ENCODE measurements around the gene ANGPT4. TPM values are rescaled to one million over a fixed set of nuclear protein-coding genes. Genes with fewer than 3 reads are reported as not detected.

Gene ANGPT4
- total and polyA plus RNA-seq, 2 of the 13 experiments (the other 11 are each of a cell fraction or from before 2014, with no cell fraction given), result not detected

- no peak overlapping the region for H3K27ac ChIP-seq (ENCODE audit: extremely low read length, insufficient read depth, low read length)
- no peak overlapping the region for H2AFZ ChIP-seq (ENCODE audit: low read length)
- FAIRE-seq (no peak), ATAC-seq (no peak), DNase-seq (ENCODE audit: low spot score) (no peak)
- H3K4me2 ChIP-seq (ENCODE audit: low read depth, low read length), result no peak overlapping the region
- BruUV-seq (replicated peaks), result no TSS peak
- ChIA-PET CTCF (ENCODE audit: low intra/inter-chr PET ratio, low total read pairs) (no interaction called here), POLR2A (no interaction called here)
- no peak overlapping the region for H3K9ac ChIP-seq (ENCODE audit: insufficient read depth, low read depth, low read length)
- peaks cover 0 to 7% of the 10 kb centered on the region in 2 experiments; a peak in 3 of 5 replicates for H3K27me3 ChIP-seq (ENCODE audit: control insufficient read depth in 1 of 2, insufficient read depth in 2 of 2, low read length in 2 of 2)
- in situ Hi-C loops (cut with HindIII; ENCODE audit: extremely low pct_ligation_motif_present, low pct_unique_long_range_greater_than_20kb) (no loop called here), intact Hi-C loops (cut with micrococcal nuclease; ENCODE audit: unreplicated experiment) (no loop called here)
- no peaks in the 10 kb centered on the region for H3K36me3 ChIP-seq (replicated peaks in 1 of 2; ENCODE audit: control insufficient read depth in 1 of 2, insufficient read depth in 2 of 2, low read length in 2 of 2)
- H3K9me3 ChIP-seq (ENCODE audit: low read length), result no peaks in the 10 kb centered on the region
- 98% methylated on average over 1 of the region's 1 CpG for WGBS (ENCODE audit: low lambda C conversion rate)
- H3K79me2 ChIP-seq (ENCODE audit: insufficient read depth, low read length), result no peaks in the 10 kb centered on the region
- no peak overlapping the region for H3K4me3 ChIP-seq (replicated peaks in 1 of 3; ENCODE audit: insufficient read depth in 1 of 3, low read depth in 2 of 3, low read length in 3 of 3)
- peaks cover 20% of the 10 kb centered on the region for H3K4me1 ChIP-seq (ENCODE audit: insufficient read depth, low read length)
- no peaks in the 10 kb centered on the region for H4K20me1 ChIP-seq (ENCODE audit: insufficient read depth, low read length)
- TF ChIP-seq ZNF142 (CRISPR knock-in tag; IDR thresholded peaks at IDR 0.05) (no peak), SMAD9 (CRISPR knock-in tag; IDR thresholded peaks at IDR 0.05) (no peak), MTA1 (CRISPR knock-in tag; IDR thresholded peaks at IDR 0.05; ENCODE audit: borderline replicate concordance) (no peak), PCBP2 (optimal IDR thresholded peaks at IDR 0.05; ENCODE audit: low read depth, low read length, poor library complexity, severe bottlenecking) (no peak), ZBTB39 (CRISPR knock-in tag; IDR thresholded peaks at IDR 0.05) (no peak), ATM (IDR thresholded peaks at IDR 0.05; ENCODE audit: borderline replicate concordance) (no peak), HNRNPUL1 (IDR thresholded peaks at IDR 0.05; ENCODE audit: low read depth, low read length) (no peak), GABPB1 (CRISPR knock-in tag; IDR thresholded peaks at IDR 0.05) (no peak), PHF20 (CRISPR knock-in tag; IDR thresholded peaks at IDR 0.05) (no peak), ZNF337 (CRISPR knock-in tag; IDR thresholded peaks at IDR 0.05; ENCODE audit: borderline replicate concordance, low read depth) (no peak), ZNF350 (CRISPR knock-in tag; IDR thresholded peaks at IDR 0.05; ENCODE audit: borderline replicate concordance, low read depth) (no peak), MAFG (CRISPR knock-in tag; IDR thresholded peaks at IDR 0.05) (no peak), ARNT (IDR thresholded peaks at IDR 0.05) (no peak), CCAR2 (optimal IDR thresholded peaks at IDR 0.05; ENCODE audit: low read depth, low read length) (no peak), ZNF230 (CRISPR knock-in tag; IDR thresholded peaks at IDR 0.05) (no peak), NR0B2 (CRISPR knock-in tag; IDR thresholded peaks at IDR 0.05) (no peak), ZZZ3 (CRISPR knock-in tag; IDR thresholded peaks at IDR 0.05; ENCODE audit: borderline replicate concordance) (no peak), ZNF10 (CRISPR knock-in tag; IDR thresholded peaks at IDR 0.05; ENCODE audit: borderline replicate concordance, low read depth) (no peak)
Observed at GRCh38 chr20:836190-836589, 79.9 kb downstream of the ANGPT4 start.
